WERI-Rb-1 (cell line): ENCODE results near the gene CEP72.
"Not testable (repeated sequence)": the region's sequence is repeated elsewhere in the genome, so short reads cannot be mapped to it uniquely, and the experiment has no call there.

Experiments
- DNase-seq: peaks from one replicate; pipeline ENCODE4 v3.0.0-alpha.2; 2020
- H3K27ac ChIP-seq: fragments of 250-450 bp; sonication (Bioruptor Pico); 2 replicates; pipeline ENCODE4 v1.5.1; 2020; ENCODE audit warnings: mild to moderate bottlenecking, moderate library complexity
- H3K27me3 ChIP-seq: fragments of 250-450 bp; sonication (Bioruptor Pico); 2 replicates; pipeline ENCODE4 v1.5.1; 2021; ENCODE audit warnings: mild to moderate bottlenecking, low read depth, moderate library complexity; ENCODE audit not compliant: insufficient read depth, severe bottlenecking
- H3K36me3 ChIP-seq: fragments of 250-450 bp; sonication (Bioruptor Pico); 2 replicates; pipeline ENCODE4 v1.5.1; 2020; ENCODE audit warnings: mild to moderate bottlenecking, moderate library complexity
- H3K4me3 ChIP-seq: 2 replicates; pipeline ENCODE4 v1.5.1; 2011; ENCODE audit warnings: low read depth, mild to moderate bottlenecking, control low read depth, low read length
- H3K9me3 ChIP-seq: fragments of 250-450 bp; sonication (Bioruptor Pico); 2 replicates; pipeline ENCODE4 v1.5.1; 2021; ENCODE audit warnings: mild to moderate bottlenecking, moderate library complexity; ENCODE audit not compliant: severe bottlenecking
- TF ChIP-seq, protein P1 (sequence below): IDR thresholded peaks from 2 replicates; pipeline ENCODE4 v1.5.1; 2011; ENCODE audit warnings: low read depth, mild to moderate bottlenecking, control low read depth, inconsistent platforms, low read length

The CEP72 gene

DNA sequence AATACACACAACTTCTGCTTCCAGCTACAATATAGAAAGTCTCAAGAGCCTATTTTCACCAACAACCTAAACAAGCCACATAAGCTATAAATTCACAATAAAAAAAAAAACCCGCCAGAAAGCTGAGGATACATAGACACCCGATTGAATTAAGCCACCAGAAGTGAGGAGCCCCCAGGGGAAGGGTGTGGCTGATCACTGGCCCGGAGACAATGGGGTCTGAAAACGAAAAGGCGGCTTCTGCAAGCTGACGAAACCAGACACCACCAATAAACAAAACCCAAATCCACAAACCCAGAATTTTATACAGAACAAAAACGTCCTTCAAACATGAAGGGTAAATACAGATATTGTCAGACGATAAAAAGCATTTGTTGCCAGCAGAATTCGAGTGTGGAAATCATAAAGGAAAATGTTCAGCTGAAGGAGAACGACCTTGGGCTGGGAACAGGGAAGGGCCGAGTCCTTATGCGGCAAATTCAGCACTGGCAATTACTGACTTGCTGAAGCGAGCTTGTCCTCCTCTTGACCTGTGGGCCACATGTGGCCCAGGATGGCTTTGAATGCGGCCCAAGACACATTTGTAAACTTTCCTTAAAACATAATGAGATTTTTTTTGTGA lies 39.6 kb upstream of the CEP72 start:
- Histone ChIP-seq H3K9me3 (peaks cover 21% of the 10 kb centered on the region), H3K36me3 (no peaks in the 10 kb centered on the region), H3K27me3 (peaks cover 4% of the 10 kb centered on the region), H3K4me3 (no peak overlapping the region), H3K27ac (no peak overlapping the region)
- TF ChIP-seq, protein P1, sequence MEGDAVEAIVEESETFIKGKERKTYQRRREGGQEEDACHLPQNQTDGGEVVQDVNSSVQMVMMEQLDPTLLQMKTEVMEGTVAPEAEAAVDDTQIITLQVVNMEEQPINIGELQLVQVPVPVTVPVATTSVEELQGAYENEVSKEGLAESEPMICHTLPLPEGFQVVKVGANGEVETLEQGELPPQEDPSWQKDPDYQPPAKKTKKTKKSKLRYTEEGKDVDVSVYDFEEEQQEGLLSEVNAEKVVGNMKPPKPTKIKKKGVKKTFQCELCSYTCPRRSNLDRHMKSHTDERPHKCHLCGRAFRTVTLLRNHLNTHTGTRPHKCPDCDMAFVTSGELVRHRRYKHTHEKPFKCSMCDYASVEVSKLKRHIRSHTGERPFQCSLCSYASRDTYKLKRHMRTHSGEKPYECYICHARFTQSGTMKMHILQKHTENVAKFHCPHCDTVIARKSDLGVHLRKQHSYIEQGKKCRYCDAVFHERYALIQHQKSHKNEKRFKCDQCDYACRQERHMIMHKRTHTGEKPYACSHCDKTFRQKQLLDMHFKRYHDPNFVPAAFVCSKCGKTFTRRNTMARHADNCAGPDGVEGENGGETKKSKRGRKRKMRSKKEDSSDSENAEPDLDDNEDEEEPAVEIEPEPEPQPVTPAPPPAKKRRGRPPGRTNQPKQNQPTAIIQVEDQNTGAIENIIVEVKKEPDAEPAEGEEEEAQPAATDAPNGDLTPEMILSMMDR: no peak
- DNase-seq: no peak

DNA sequence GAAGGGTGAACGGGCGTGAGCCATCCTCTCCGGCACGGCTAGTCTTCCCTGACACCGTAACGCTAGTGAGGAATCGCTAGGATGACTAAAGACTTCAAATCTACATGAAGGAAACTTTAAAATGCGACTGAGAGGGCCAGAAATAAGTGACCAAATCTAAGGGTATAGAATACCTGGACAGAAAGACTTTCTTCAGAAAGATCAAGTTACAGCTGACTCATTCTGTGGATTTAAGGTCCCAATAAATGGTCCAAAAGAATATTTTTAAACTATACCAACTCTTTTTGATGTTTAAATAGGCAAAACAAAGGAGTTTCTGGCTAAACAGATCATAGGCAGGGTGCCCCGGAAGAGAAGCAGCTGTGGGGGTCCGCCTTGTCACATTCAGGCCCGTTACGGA lies 38.9 kb upstream of the CEP72 start:
- H3K27me3 ChIP-seq: peaks cover 9% of the 10 kb centered on the region
- no peak overlapping the region for H3K4me3 ChIP-seq

DNA sequence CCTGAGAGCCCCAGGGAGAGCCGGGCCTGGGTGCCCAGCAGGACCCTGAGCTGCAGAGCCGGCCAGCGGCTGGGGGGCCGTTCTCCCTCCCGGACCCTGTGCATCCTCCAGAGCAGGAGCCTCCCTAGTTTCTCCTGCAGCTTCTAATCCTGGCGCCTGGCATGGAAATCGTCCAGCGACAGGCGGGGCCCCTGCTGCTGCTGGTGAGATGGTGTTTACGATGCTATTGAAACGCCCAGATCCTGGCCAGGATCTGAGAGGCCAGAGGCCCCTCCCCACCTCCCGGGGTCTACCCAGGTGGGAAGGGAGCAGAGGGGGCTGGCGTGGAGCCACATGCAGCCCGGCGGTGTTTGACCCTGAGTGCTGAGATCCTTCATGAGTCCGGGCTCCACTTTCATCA lies 38.2 kb upstream of the CEP72 start:
- Histone ChIP-seq H3K27me3 (peaks cover 15% of the 10 kb centered on the region), H3K9me3 (peaks cover 33% of the 10 kb centered on the region), H3K4me3 (no peak overlapping the region), H3K27ac (no peak overlapping the region), H3K36me3 (no peaks in the 10 kb centered on the region)
- DNase-seq: no peak
- TF ChIP-seq, protein P1: no peak

More for the DNA sequence above, 38.9 kb upstream of the CEP72 start:
- no peak for DNase-seq
- Histone ChIP-seq H3K9me3 (peaks cover 28% of the 10 kb centered on the region), H3K27ac (no peak overlapping the region), H3K36me3 (no peaks in the 10 kb centered on the region)
- TF ChIP-seq, protein P1: no peak

DNA sequence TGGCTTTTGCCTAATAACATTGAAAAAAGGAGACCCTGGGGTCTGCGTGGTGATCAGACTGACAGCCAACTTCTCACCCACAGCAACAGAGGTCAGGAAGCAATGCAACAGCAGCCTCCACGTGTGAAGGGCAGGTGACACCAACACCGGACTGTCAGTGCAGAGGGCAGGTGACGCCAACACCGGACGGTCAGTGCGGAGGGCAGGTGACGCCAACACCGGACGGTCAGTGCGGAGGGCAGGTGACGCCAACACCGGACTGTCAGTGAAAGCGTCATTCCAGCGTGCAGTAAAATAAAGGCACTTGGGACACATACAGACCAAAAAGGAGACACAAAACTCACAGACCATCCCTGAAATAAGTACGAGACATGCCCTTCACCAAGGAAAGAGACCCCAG lies 37.2 kb upstream of the CEP72 start:
- Histone ChIP-seq H3K36me3 (no peaks in the 10 kb centered on the region), H3K27me3 (peaks cover 24% of the 10 kb centered on the region), H3K4me3 (no peak overlapping the region), H3K27ac (no peak overlapping the region), H3K9me3 (peaks cover 39% of the 10 kb centered on the region)
- no peak for DNase-seq
- TF ChIP-seq, protein P1: no peak

DNA sequence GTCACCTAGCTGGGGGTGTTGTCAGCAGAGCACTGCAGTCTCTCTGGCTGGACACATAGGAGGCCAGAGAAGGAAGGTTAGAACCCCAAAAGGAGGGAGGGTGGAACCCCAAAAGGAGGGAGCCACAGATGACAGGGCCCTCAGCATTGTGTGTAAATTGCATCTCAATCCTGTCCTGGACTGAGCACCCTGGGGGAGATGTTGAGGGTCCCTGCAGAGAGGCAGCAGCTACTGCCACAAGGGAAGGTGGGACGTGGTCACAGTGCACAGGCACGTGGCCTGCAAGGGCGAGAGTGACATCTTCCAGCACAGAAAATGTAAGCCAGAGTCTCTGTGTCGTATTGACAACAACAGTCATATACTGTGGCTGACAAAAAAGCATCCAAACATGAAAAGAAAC lies 36.5 kb upstream of the CEP72 start:
- Histone ChIP-seq H3K4me3 (no peak overlapping the region), H3K36me3 (no peaks in the 10 kb centered on the region), H3K27ac (no peak overlapping the region), H3K9me3 (peaks cover 39% of the 10 kb centered on the region), H3K27me3 (peaks cover 31% of the 10 kb centered on the region)
- DNase-seq: no peak
- TF ChIP-seq, protein P1: no peak

DNA sequence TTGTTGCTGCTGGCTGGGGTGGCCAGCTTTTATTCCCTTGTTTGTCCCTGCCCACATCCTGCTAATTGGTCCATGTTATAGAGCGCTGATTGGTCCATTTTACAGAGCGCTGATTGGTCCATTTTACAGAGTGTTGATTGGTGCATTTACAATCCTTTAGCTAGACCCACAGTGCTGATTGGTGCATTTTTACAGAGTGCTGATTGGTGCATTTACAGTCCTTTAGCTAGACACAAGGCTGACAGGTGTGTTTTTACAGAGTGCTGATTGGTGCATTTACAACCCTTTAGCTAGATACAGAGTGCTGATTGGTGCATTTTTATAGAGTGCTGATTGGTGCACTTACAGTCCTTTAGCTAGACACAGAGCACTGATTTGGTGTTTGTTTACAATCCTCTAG lies 34.9 kb upstream of the CEP72 start:
- not testable (repeated sequence) for DNase-seq, H3K4me3 ChIP-seq, H3K27ac ChIP-seq, H3K36me3 ChIP-seq
- H3K27me3 ChIP-seq: peaks cover 44% of the 10 kb centered on the region
- H3K9me3 ChIP-seq: peaks cover 48% of the 10 kb centered on the region
